PC-3 (cell line): ENCODE data around the gene FBN3. TPM values are rescaled to one million over a fixed set of nuclear protein-coding genes. Genes with fewer than 3 reads are reported as not detected.

Experiments
- ATAC-seq: fragments of 200-7000 bp; cut with Tn5 transposase; 2 replicates; pipeline ENCODE4 v1.9.1; 2020; ENCODE audit warnings: mild to moderate bottlenecking, moderate library complexity
- BruUV-seq: library from RNA; stranded (reverse); fragments of 400-500 nt; replicated peaks from 2 replicates; lab custom pipeline; 2021; lab: Mats Ljungman, UMichigan
- CTCF ChIA-PET: fragments of 300-600 bp; sonication (Branson Sonifier 250); formaldehyde crosslinking; loops from one replicate; lab custom pipeline; 2022; ENCODE audit warnings: antibody characterized with exemption; lab: Charles Lee
- POLR2A ChIA-PET: fragments of 300-600 bp; sonication (Branson Sonifier 250); formaldehyde crosslinking; loops from one replicate; lab custom pipeline; 2022; ENCODE audit warnings: antibody characterized with exemption; ENCODE audit not compliant: unreplicated experiment; lab: Charles Lee
- DNase-seq: peaks from one replicate; pipeline ENCODE4 v3.0.0-alpha.2; 2015
- H2AFZ ChIP-seq: fragments of 300-600 bp; sonication (generic); 2 replicates; pipeline ENCODE4 v1.6.0; 2016; ENCODE audit warnings: antibody characterized with exemption, low read length
- H3F3A ChIP-seq: fragments of 300-600 bp; sonication (generic); one replicate; pipeline ENCODE4 v1.6.0; 2017; ENCODE audit warnings: antibody characterized with exemption, low read length, control low read depth, mild to moderate bottlenecking; ENCODE audit not compliant: unreplicated experiment
- H3K27ac ChIP-seq: fragments of 300-600 bp; sonication (generic); 2 replicates; pipeline ENCODE4 v1.5.1; 2016; ENCODE audit warnings: mild to moderate bottlenecking, low read length
- H3K27me3 ChIP-seq: fragments of 300-600 bp; sonication (generic); 2 replicates; pipeline ENCODE4 v1.6.1; 2016; ENCODE audit warnings: low read length, mixed read lengths
- H3K36me3 ChIP-seq: fragments of 300-600 bp; sonication (generic); 2 replicates; pipeline ENCODE4 v1.6.1; 2016; ENCODE audit warnings: low read depth, mixed run types, low read length, mixed read lengths
- H3K4me1 ChIP-seq: fragments of 300-600 bp; sonication (generic); 2 replicates; pipeline ENCODE4 v1.5.1; 2016; ENCODE audit warnings: low read length; ENCODE audit not compliant: insufficient read depth
- H3K4me2 ChIP-seq: fragments of 300-600 bp; sonication (generic); 2 replicates; pipeline ENCODE4 v1.6.0; 2016; ENCODE audit warnings: low read length
- H3K4me3 ChIP-seq: fragments of 300-600 bp; sonication (generic); 2 replicates; pipeline ENCODE4 v1.5.1; 2016; ENCODE audit warnings: mild to moderate bottlenecking, low read length, mixed read lengths
- H3K79me2 ChIP-seq: fragments of 300-600 bp; sonication (generic); 2 replicates; pipeline ENCODE4 v1.6.1; 2017; ENCODE audit warnings: low read length, mixed read lengths
- H3K9ac ChIP-seq: fragments of 300-600 bp; sonication (generic); 2 replicates; pipeline ENCODE4 v1.6.0; 2016; ENCODE audit warnings: mild to moderate bottlenecking, low read length
- H3K9me2 ChIP-seq: fragments of 300-600 bp; sonication (generic); replicated peaks from 2 replicates; pipeline ENCODE4 v1.6.1; 2016; ENCODE audit warnings: mixed run types, low read length, mixed read lengths
- H3K9me3 ChIP-seq: fragments of 300-600 bp; sonication (generic); 2 replicates; pipeline ENCODE4 v1.6.1; 2016; ENCODE audit warnings: low read length, mixed read lengths
- H4K20me1 ChIP-seq: fragments of 300-600 bp; sonication (generic); 2 replicates; pipeline ENCODE4 v1.6.1; 2016; ENCODE audit warnings: low read length, mixed read lengths
- EZH2 ChIP-seq: fragments of 300-600 bp; sonication (generic); IDR thresholded peaks from one replicate; pipeline ENCODE4 v1.6.1; 2017; ENCODE audit warnings: antibody characterized with exemption, mild to moderate bottlenecking, low read length; ENCODE audit not compliant: unreplicated experiment
- EZH2phosphoT487 ChIP-seq: fragments of 300-600 bp; sonication (generic); IDR thresholded peaks from 2 replicates; pipeline ENCODE4 v1.6.1; 2018; ENCODE audit warnings: mild to moderate bottlenecking, antibody characterized with exemption, low read length, borderline replicate concordance
- intact Hi-C: fragments of 100-400 bp; cut with micrococcal nuclease; formaldehyde crosslinking; loops from 2 replicates; pipeline ENCODE4 v1.9.0; 2023
- total RNA-seq: library from RNA; depleted of rRNA; stranded (reverse); fragments of >200 nt; gene quantifications from 2 replicates; pipeline ENCODE4 v1.2.3, GENCODE V29; 2014
- TF ChIP-seq, protein P1 (sequence below): fragments of 300-600 bp; sonication (generic); conservative IDR thresholded peaks from 2 replicates; pipeline ENCODE4 v1.5.1; 2017; ENCODE audit warnings: antibody characterized with exemption, low read depth, mild to moderate bottlenecking, low read length

FBN3 gene
- total RNA-seq, 1 experiment from 2014 or later, result under 0.01 TPM

DNA sequence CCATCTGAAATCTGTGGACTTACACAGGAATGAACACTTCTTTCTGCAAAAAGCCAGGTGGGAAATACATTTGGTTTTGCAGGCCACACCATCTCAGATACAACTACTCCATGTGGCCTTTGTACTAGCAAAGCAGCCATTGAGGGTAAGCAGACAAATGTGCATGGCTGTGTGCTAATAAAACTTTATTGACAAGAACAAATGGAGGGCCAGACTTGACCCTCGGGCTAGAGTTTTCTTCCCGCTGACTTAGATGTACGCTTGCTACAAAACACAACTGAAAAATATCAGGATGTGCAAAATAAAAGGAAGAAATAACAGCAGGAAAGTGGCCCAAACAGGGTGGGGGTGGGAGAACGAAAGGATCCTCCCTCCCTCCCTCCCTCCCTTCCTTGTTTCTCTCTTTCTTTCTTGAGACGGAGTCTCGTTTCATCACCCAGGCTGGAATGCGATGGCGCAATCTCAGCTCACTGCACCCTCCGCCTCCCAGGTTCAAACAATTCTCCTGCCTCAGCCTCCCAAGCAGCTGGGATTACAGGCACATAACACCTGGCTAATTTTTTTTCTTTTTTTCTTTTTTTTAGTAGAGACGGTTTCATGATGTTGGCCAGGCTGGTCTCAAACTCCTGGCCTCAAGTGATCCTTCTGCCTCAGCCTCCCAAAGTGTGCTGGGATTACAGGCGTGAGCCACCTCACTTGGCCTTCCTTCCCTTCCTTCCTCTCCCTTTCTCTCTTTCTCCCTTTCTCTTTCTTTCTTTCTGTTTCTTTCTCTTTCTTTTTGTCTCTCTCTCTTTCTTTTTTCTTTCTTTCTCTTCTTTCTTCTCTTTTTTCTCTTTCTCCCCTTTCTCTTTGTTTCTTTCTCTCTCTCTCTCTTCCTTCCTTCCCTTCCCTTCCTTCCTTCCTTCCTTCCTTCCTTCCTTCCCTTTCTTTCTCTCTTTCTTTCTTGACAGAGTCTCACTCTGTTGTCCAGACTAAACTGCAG, 67.5 kb downstream of the FBN3 start:
- DNase-seq (no peak), ATAC-seq (no peak)
- ChIA-PET POLR2A (no interaction called here), CTCF (no interaction called here)
- intact Hi-C loops, result no loop called here
- H3K9ac ChIP-seq, result no peak overlapping the region
- H3K36me3 ChIP-seq, result no peaks in the 10 kb centered on the region
- H3K4me3 ChIP-seq, result no peak overlapping the region
- no peaks in the 10 kb centered on the region for H3K27me3 ChIP-seq
- H3K79me2 ChIP-seq, result no peaks in the 10 kb centered on the region
- no peaks in the 10 kb centered on the region for H4K20me1 ChIP-seq
- no peak for TF ChIP-seq EZH2phosphoT487
- TF ChIP-seq, protein P1, sequence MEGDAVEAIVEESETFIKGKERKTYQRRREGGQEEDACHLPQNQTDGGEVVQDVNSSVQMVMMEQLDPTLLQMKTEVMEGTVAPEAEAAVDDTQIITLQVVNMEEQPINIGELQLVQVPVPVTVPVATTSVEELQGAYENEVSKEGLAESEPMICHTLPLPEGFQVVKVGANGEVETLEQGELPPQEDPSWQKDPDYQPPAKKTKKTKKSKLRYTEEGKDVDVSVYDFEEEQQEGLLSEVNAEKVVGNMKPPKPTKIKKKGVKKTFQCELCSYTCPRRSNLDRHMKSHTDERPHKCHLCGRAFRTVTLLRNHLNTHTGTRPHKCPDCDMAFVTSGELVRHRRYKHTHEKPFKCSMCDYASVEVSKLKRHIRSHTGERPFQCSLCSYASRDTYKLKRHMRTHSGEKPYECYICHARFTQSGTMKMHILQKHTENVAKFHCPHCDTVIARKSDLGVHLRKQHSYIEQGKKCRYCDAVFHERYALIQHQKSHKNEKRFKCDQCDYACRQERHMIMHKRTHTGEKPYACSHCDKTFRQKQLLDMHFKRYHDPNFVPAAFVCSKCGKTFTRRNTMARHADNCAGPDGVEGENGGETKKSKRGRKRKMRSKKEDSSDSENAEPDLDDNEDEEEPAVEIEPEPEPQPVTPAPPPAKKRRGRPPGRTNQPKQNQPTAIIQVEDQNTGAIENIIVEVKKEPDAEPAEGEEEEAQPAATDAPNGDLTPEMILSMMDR, result no peak
- H2AFZ ChIP-seq, result no peak overlapping the region
- no peaks in the 10 kb centered on the region for H3K9me2 ChIP-seq
- BruUV-seq, result no TSS peak
- no peak overlapping the region for H3K4me2 ChIP-seq
- no peaks in the 10 kb centered on the region for H3F3A ChIP-seq
- peaks cover 8% of the 10 kb centered on the region for H3K4me1 ChIP-seq
- H3K27ac ChIP-seq, result no peak overlapping the region
- no peaks in the 10 kb centered on the region for H3K9me3 ChIP-seq

DNA sequence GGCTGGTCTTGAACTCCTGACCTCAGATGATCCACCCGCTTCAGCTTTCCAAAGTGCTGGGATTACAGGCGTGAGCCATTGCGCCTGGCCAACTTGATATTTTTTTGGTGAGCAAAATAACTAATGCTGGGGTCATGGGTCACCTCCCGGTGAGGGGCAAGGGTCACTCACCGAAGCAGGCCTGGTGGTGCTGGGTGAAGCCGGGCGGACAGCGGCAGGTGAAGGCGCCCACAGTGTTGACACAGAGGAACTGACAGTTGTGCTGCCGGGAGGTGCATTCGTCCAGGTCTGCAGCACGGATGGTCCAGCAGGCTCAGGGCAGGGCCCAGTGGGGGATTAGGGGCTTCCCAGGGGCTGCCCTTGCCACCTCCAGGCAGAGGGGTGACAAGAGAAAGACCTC, 68.6 kb downstream of the FBN3 start:
- POLR2A ChIA-PET, result no interaction called here
- DNase-seq, result no peak
- H3K79me2 ChIP-seq, result no peaks in the 10 kb centered on the region
- H3K4me3 ChIP-seq, result no peak overlapping the region
- no TSS peak for BruUV-seq
- H3K4me1 ChIP-seq, result no peaks in the 10 kb centered on the region
- no peaks in the 10 kb centered on the region for H4K20me1 ChIP-seq
- H3K27ac ChIP-seq, result no peak overlapping the region
- no peak overlapping the region for H3K4me2 ChIP-seq
- H3K9me3 ChIP-seq, result no peaks in the 10 kb centered on the region
- no peaks in the 10 kb centered on the region for H3F3A ChIP-seq
- no peak overlapping the region for H3K9ac ChIP-seq
- CTCF ChIA-PET, result no interaction called here
- H2AFZ ChIP-seq, result no peak overlapping the region
- H3K36me3 ChIP-seq, result no peaks in the 10 kb centered on the region
- intact Hi-C loops, result no loop called here
- no peaks in the 10 kb centered on the region for H3K27me3 ChIP-seq
- no peak for TF ChIP-seq EZH2
- TF ChIP-seq, protein P1, result no peak
- no peak for TF ChIP-seq EZH2phosphoT487
- no peak for ATAC-seq
- no peaks in the 10 kb centered on the region for H3K9me2 ChIP-seq

DNA sequence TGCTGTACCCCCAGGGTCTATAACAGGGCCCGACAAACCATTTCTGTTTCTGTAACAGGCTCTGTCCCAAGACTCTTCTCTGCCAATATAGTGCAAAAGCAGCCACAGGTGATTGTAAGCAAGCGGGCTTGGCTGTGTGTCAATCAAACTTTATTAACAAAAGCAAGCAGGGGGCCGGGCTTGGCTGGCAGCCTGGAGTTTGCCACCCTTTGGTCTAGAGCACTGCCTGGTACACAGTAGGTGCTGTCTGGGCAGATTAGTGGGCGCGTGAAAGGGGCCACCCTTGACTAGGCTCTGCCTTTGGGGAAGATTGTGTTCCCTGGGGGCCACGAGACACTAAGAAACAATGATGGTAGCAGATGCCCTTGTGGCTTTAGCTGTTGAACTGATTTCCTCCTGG, 69.4 kb downstream of the FBN3 start:
- ChIA-PET POLR2A (no interaction called here), CTCF (no interaction called here)
- BruUV-seq, result no TSS peak
- H3K79me2 ChIP-seq, result no peaks in the 10 kb centered on the region
- TF ChIP-seq, protein P1, result no peak
- TF ChIP-seq EZH2phosphoT487 (no peak), EZH2 (no peak)
- H3K9me2 ChIP-seq, result no peaks in the 10 kb centered on the region
- no peak overlapping the region for H3K4me2 ChIP-seq
- no peak overlapping the region for H2AFZ ChIP-seq
- ATAC-seq (no peak), DNase-seq (no peak)
- no peaks in the 10 kb centered on the region for H3K36me3 ChIP-seq
- H3K9me3 ChIP-seq, result no peaks in the 10 kb centered on the region
- H3K4me1 ChIP-seq, result no peaks in the 10 kb centered on the region
- no peaks in the 10 kb centered on the region for H3F3A ChIP-seq
- intact Hi-C loops, result no loop called here
- H4K20me1 ChIP-seq, result no peaks in the 10 kb centered on the region
- H3K9ac ChIP-seq, result no peak overlapping the region
- H3K27me3 ChIP-seq, result no peaks in the 10 kb centered on the region
- no peak overlapping the region for H3K4me3 ChIP-seq
- H3K27ac ChIP-seq, result no peak overlapping the region
